SH-SY5Y (cell line): ENCODE data around the gene RRBP1.

Source experiments
- GATA2 ChIP-seq: IDR thresholded peaks from 2 replicates; pipeline ENCODE4 v1.6.1; 2011; ENCODE audit warnings: mild to moderate bottlenecking, low read depth, low read length
- GATA3 ChIP-seq: IDR thresholded peaks from 2 replicates; pipeline ENCODE4 v1.6.1; 2011; ENCODE audit warnings: low read depth, mild to moderate bottlenecking, low read length, moderate library complexity

- TF ChIP-seq GATA3 (no peak), GATA2 (no peak)
Observed at GRCh38 chr20:17608701-17609497, 73.1 kb downstream of the RRBP1 start.
